Measurements from ENCODE around the gene DHX9.

- TF ChIP-seq CTCF (conservative IDR thresholded peaks at IDR 0.05 in 1 of 2, IDR thresholded peaks at IDR 0.05 in 1 of 2; ENCODE audit: low read depth in 1 of 2, low read length in 2 of 2) (no peak), EZH2 (IDR thresholded peaks at IDR 0.05; ENCODE audit: low read length, missing control alignments) (no peak)
Observed at GRCh38 chr1:182935716-182936115, 96.6 kb downstream of the DHX9 start.
